Body of pancreas (tissue), 4 donors: ENCODE results near the gene C2orf42. TPM values are rescaled to one million over a fixed set of nuclear protein-coding genes. Genes with fewer than 3 reads are reported as not detected.

Experiments used
- ATAC-seq: fragments of 150-250 bp; one replicate; pipeline ENCODE4 v1.9.1; 2016
- DNase-seq, 4 donors: peaks; one replicate each; pipeline ENCODE4 v3.0.0-alpha.2; 2019
- H3K27ac ChIP-seq, 4 donors: fragments of 200-600 bp; sonication (generic); 1 replicate in 3 of 4; 2 replicates in 1 of 4; pipeline versions ENCODE4 v1.5.1 to v1.6.1; 2016 to 2019; ENCODE audit warnings: mild to moderate bottlenecking in 1 of 4, mixed read lengths in 1 of 4, moderate library complexity in 1 of 4
- H3K27me3 ChIP-seq, 2 donors: fragments of 200-600 bp; sonication (generic); one replicate each; pipeline ENCODE4 v1.6.0; 2016; ENCODE audit warnings: mild to moderate bottlenecking in 1 of 2
- H3K36me3 ChIP-seq, 2 donors: fragments of 200-600 bp; sonication (generic); replicated peaks in 1 of 2; 2 replicates each; pipeline ENCODE4 v1.5.1; 2016; ENCODE audit warnings: low read depth in 2 of 2; ENCODE audit not compliant: insufficient read depth in 1 of 2
- H3K4me1 ChIP-seq: fragments of 200-600 bp; sonication (generic); one replicate; pipeline ENCODE4 v1.6.0; 2016
- H3K4me3 ChIP-seq, 2 donors: fragments of 200-600 bp; sonication (generic); 1 replicate in 1 of 2; 2 replicates in 1 of 2; pipeline ENCODE4 v1.5.1; 2016 to 2019
- H3K9me3 ChIP-seq, 3 donors: fragments of 200-600 bp; sonication (generic); 1 replicate in 2 of 3; 2 replicates in 1 of 3; pipeline ENCODE4 v1.5.1; 2016
- POLR2A ChIP-seq, 3 donors: fragments of 450-650 bp; IDR thresholded peaks; one replicate each; pipeline ENCODE4 v1.6.1; 2016; ENCODE audit warnings: antibody characterized with exemption in 3 of 3, mild to moderate bottlenecking in 2 of 3
- WGBS, 2 donors: methylation state at CpG; one replicate each; pipeline ENCODE4 v1.1.5; 2017; 5-methylcytosine and 5-hydroxymethylcytosine counted together
- intact Hi-C: fragments of 100-400 bp; cut with DNase I; formaldehyde crosslinking; loops from one replicate; pipeline ENCODE4 v1.15.1; 2023
- total RNA-seq, 2 donors: library from RNA; depleted of rRNA; stranded (reverse); fragments of >200 nt; gene quantifications; one replicate each; pipeline ENCODE4 v1.1.0, GENCODE V29; 2016
- TF ChIP-seq, protein P1 (sequence below), 7 experiments: fragments of 450-650 bp in 4 of 7; fragments of 200-600 bp in 3 of 7; sonication (generic) in 3 of 7; IDR thresholded peaks; one replicate each; pipeline ENCODE4 v1.5.1; 2016 to 2019; ENCODE audit warnings: antibody characterized with exemption in 7 of 7

The C2orf42 gene
- total RNA-seq, 2 donors from 2014 or later: 6.3 to 7.0 TPM

DNA sequence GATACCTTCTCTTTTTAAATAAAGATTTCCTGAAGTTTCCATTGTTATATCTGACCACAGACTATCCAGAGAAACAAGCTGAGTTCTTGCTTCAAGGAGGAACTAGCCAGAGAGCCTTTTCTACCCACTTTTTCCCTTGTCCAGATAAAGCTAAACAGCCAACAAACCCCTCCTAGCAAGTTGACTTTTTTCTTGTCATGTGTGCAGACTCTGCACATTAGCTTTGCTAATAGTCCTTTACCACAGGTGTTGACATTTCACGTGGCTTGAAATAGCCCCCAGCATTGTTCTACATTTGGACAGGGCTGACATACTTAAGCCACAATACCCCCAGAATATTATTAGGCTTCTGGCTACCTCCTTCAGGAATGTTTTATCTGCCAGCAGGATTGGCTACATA, 62.8 kb downstream of the C2orf42 start:
- DNase-seq: no peak
- no peak for ATAC-seq
- intact Hi-C loops: no loop called here
- H3K9me3 ChIP-seq: no peaks in the 10 kb centered on the region
- H3K27ac ChIP-seq: no peak overlapping the region
- peaks cover 40% of the 10 kb centered on the region for H3K4me1 ChIP-seq
- 23 to 37% methylated on average over 1 of the region's 1 CpG for WGBS, 2 donors
- H3K27me3 ChIP-seq: no peaks in the 10 kb centered on the region
- no peak for TF ChIP-seq POLR2A (IDR thresholded peaks at IDR 0.05)
- TF ChIP-seq, protein P1, sequence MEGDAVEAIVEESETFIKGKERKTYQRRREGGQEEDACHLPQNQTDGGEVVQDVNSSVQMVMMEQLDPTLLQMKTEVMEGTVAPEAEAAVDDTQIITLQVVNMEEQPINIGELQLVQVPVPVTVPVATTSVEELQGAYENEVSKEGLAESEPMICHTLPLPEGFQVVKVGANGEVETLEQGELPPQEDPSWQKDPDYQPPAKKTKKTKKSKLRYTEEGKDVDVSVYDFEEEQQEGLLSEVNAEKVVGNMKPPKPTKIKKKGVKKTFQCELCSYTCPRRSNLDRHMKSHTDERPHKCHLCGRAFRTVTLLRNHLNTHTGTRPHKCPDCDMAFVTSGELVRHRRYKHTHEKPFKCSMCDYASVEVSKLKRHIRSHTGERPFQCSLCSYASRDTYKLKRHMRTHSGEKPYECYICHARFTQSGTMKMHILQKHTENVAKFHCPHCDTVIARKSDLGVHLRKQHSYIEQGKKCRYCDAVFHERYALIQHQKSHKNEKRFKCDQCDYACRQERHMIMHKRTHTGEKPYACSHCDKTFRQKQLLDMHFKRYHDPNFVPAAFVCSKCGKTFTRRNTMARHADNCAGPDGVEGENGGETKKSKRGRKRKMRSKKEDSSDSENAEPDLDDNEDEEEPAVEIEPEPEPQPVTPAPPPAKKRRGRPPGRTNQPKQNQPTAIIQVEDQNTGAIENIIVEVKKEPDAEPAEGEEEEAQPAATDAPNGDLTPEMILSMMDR (IDR thresholded peaks at IDR 0.05): no peak
- H3K36me3 ChIP-seq: no peaks in the 10 kb centered on the region
- no peak overlapping the region for H3K4me3 ChIP-seq

DNA sequence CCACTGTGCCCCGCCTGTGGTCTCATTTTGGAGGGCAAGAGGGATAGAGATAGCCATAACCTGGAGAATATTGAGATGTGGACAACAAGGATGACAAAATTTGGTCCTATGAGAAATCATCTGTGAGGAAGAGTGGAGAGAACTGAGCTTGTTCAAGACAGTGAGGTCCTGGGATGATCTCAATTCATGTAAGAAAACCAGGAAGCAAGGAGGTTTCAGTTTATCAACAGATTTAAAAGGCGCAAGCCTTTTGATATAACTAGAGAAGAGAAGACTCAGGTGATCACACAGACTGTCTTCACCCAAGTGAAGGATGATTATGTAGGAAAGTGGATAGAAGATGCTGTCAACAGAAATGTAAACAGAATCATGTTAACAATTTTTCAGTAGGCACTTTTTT, 64.4 kb downstream of the C2orf42 start:
- ATAC-seq (no peak), DNase-seq (no peak)
- Histone ChIP-seq H3K4me3 (no peak overlapping the region), H3K9me3 (no peaks in the 10 kb centered on the region), H3K27ac (no peak overlapping the region), H3K36me3 (no peaks in the 10 kb centered on the region), H3K4me1 (peaks cover 26% of the 10 kb centered on the region), H3K27me3 (no peaks in the 10 kb centered on the region)
- TF ChIP-seq, protein P1 (IDR thresholded peaks at IDR 0.05): no peak
- TF ChIP-seq POLR2A (IDR thresholded peaks at IDR 0.05): no peak
- intact Hi-C loops: no loop called here
- 95 to 98% methylated on average over 2 of the region's 2 CpGs for WGBS, 2 donors

DNA sequence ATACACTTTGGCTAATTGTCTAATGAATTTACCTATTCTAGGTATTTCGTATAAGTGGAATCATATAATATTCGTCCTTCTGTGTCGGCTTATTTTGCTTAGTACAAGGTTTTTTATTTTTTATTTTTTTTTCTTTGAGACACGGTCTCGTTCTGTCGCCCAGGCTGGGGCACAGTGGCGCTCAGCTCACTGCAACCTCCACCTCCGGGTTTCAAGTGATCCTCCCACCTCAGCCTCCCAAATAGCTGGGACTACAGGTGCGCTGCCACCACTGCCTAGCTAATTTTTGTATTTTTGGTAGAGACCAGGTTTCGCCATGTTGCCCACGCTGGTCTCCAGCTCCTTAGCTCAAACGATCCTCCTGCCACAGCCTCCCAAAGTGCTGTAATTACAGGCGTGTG, 65.3 kb downstream of the C2orf42 start:
- no peak overlapping the region for H3K4me3 ChIP-seq
- TF ChIP-seq, protein P1 (IDR thresholded peaks at IDR 0.05): no peak
- TF ChIP-seq POLR2A (IDR thresholded peaks at IDR 0.05): no peak
- H3K4me1 ChIP-seq: peaks cover 23% of the 10 kb centered on the region
- peak overlapping the region; percentile 93 to 100 (median 100) for H3K27ac ChIP-seq
- DNase-seq: no peak
- no peaks in the 10 kb centered on the region for H3K36me3 ChIP-seq
- intact Hi-C loops: no loop called here
- no peak for ATAC-seq
- no peaks in the 10 kb centered on the region for H3K27me3 ChIP-seq
- H3K9me3 ChIP-seq: no peaks in the 10 kb centered on the region
- WGBS, 2 donors: 71 to 73% methylated on average over 13 of the region's 13 CpGs

DNA sequence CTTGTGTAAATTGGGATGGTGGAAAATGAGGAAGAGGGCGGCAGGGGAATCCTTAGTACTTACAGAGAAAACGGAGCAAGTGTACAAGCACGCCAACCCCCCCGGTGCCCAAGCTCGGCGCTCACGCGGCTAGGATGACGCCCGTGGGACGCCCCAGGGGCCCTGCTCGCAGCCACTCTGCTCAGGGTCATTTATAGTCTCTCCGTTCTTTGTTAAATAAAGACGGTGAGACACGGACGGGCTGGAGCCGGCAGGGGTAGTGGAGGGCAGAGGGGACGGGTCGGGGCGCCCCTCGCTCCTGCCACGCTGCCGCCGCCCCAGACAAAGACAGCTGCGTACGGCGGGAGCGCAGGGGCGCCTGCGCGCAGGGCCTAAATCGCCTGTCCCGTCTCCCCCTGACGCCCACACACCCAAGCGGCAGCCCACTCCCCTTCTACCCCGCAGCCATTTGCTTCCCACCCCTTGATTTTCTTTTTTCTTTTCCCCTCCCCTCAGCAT, 65.8 kb downstream of the C2orf42 start:
- ATAC-seq: peak; percentile 65
- Histone ChIP-seq H3K4me3 (no peak overlapping the region), H3K27me3 (no peaks in the 10 kb centered on the region), H3K27ac (peak overlapping the region; percentile 93 to 100 (median 100)), H3K36me3 (no peaks in the 10 kb centered on the region), H3K9me3 (no peaks in the 10 kb centered on the region), H3K4me1 (peaks cover 23% of the 10 kb centered on the region)
- WGBS, 2 donors: 0% methylated on average over 28 to 35 of the region's 36 CpGs
- peak; percentile 66 to 73 (median 72) for DNase-seq
- intact Hi-C loops: no loop called here
- TF ChIP-seq, protein P1 (IDR thresholded peaks at IDR 0.05): no peak
- peak; percentile 24 to 52 (median 39) for TF ChIP-seq POLR2A (IDR thresholded peaks at IDR 0.05)

DNA sequence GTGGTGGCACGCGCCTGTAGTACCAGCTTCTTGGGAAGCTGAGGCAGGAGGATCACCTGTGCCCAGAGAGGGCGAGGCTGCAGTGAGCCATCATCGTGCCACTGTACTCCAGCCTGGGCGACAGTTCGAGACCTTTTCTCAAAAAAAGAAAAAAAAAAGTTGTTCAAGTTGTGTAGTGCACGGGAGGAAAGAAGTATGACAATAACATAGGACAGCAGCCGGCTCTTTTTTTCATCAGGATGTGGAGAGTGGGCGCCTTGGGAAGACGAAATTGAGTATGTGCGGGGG, 67.0 kb downstream of the C2orf42 start:
- no peaks in the 10 kb centered on the region for H3K27me3 ChIP-seq
- ATAC-seq (no peak), DNase-seq (no peak)
- H3K27ac ChIP-seq: peak overlapping the region; percentile 93 to 100 (median 100)
- 17 to 18% methylated on average over 11 of the region's 11 CpGs for WGBS, 2 donors
- no peaks in the 10 kb centered on the region for H3K9me3 ChIP-seq
- peak overlapping the region in 1 of 2 donors; percentile 34 for H3K4me3 ChIP-seq
- no peaks in the 10 kb centered on the region for H3K36me3 ChIP-seq
- H3K4me1 ChIP-seq: peaks cover 23% of the 10 kb centered on the region
- TF ChIP-seq, protein P1 (IDR thresholded peaks at IDR 0.05): no peak
- TF ChIP-seq POLR2A (IDR thresholded peaks at IDR 0.05): no peak
- intact Hi-C loops: no loop called here
